LHCN-M2 (cell line): ENCODE results near the gene ABLIM3. TPM values are rescaled to one million over a fixed set of nuclear protein-coding genes. Genes with fewer than 3 reads are reported as not detected.

Experiments used
- DNase-seq: peaks from one replicate; pipeline ENCODE4 v3.0.0-alpha.2; 2012; ENCODE audit warnings: low read depth
- polyA plus RNA-seq: library from polyadenylated mRNA; unstranded; fragments of >200 nt; gene quantifications from one replicate; pipeline ENCODE4 v1.2.1, GENCODE V29; 2012; ENCODE audit warnings: missing spikeins
- total RNA-seq: library from RNA; depleted of rRNA; stranded (reverse); fragments of >200 nt; gene quantifications from 2 replicates; pipeline ENCODE4 v1.2.3, GENCODE V29; 2014; rRNA removed

ABLIM3 gene
- 75.1 and 75.5 TPM in 2 replicates for total RNA-seq
- polyA plus RNA-seq = 55.7 TPM

GRCh38 chr5:149141224-149141956 lies at the start of gene ABLIM3:
Gene ABLIM3, plus strand, starts transcription at chr5:149141493. Its CDS starts 603 bp downstream, at chr5:149142096.
- DNase-seq = peak; percentile 74

GRCh38 chr5:149093625-149094024 lies 47.7 kb upstream of the ABLIM3 start:
- no peak for DNase-seq

- no peak for DNase-seq
Observed at GRCh38 chr5:149094996-149095395, 46.3 kb upstream of the ABLIM3 start.

GRCh38 chr5:149099920-149100319 lies 41.4 kb upstream of the ABLIM3 start:
- no peak for DNase-seq

GRCh38 chr5:149100331-149100730 lies 41.0 kb upstream of the ABLIM3 start:
- no peak for DNase-seq

- no peak for DNase-seq
Observed at GRCh38 chr5:149108651-149109280, 32.5 kb upstream of the ABLIM3 start.

GRCh38 chr5:149110406-149110805 lies 30.9 kb upstream of the ABLIM3 start:
- DNase-seq = no peak

- DNase-seq = peak; percentile 66
Observed at GRCh38 chr5:149113669-149114068, 27.6 kb upstream of the ABLIM3 start.

- DNase-seq = peak; percentile 85
Observed at GRCh38 chr5:149114403-149115312, 26.6 kb upstream of the ABLIM3 start.

- DNase-seq = no peak
Observed at GRCh38 chr5:149117970-149118369, 23.3 kb upstream of the ABLIM3 start.

GRCh38 chr5:149118463-149118862 lies 22.8 kb upstream of the ABLIM3 start:
- DNase-seq = no peak

- DNase-seq = no peak
Observed at GRCh38 chr5:149121145-149121544, 20.1 kb upstream of the ABLIM3 start.

GRCh38 chr5:149123211-149123610 lies 18.1 kb upstream of the ABLIM3 start:
- no peak for DNase-seq

- no peak for DNase-seq
Observed at GRCh38 chr5:149125386-149125891, 15.9 kb upstream of the ABLIM3 start.

GRCh38 chr5:149126906-149127305 lies 14.4 kb upstream of the ABLIM3 start:
- DNase-seq = peak; percentile 36

- DNase-seq = no peak
Observed at GRCh38 chr5:149127394-149127955, 13.8 kb upstream of the ABLIM3 start.

GRCh38 chr5:149128023-149128875 lies 13.0 kb upstream of the ABLIM3 start:
- peak; percentile 51 for DNase-seq

- no peak for DNase-seq
Observed at GRCh38 chr5:149129181-149129580, 12.1 kb upstream of the ABLIM3 start.

- peak; percentile 39 for DNase-seq
Observed at GRCh38 chr5:149130121-149130914, 11.0 kb upstream of the ABLIM3 start.

- DNase-seq = no peak
Observed at GRCh38 chr5:149132474-149132873, 8.8 kb upstream of the ABLIM3 start.
